HEK293 (cell line): Measurements from ENCODE around the gene E4F1.

Experiments
- CTCF ChIP-seq: fragments of 450-650 bp; formaldehyde crosslinking; IDR thresholded peaks from 2 replicates; pipeline ENCODE4 v1.5.1; 2016; ENCODE audit warnings: missing biosample characterization, missing genetic modification characterization
- ZNF530 ChIP-seq: fragments of 450-650 bp; formaldehyde crosslinking; IDR thresholded peaks from 2 replicates; pipeline ENCODE4 v1.5.1; 2016; ENCODE audit warnings: low read depth, missing biosample characterization, missing genetic modification characterization

DNA sequence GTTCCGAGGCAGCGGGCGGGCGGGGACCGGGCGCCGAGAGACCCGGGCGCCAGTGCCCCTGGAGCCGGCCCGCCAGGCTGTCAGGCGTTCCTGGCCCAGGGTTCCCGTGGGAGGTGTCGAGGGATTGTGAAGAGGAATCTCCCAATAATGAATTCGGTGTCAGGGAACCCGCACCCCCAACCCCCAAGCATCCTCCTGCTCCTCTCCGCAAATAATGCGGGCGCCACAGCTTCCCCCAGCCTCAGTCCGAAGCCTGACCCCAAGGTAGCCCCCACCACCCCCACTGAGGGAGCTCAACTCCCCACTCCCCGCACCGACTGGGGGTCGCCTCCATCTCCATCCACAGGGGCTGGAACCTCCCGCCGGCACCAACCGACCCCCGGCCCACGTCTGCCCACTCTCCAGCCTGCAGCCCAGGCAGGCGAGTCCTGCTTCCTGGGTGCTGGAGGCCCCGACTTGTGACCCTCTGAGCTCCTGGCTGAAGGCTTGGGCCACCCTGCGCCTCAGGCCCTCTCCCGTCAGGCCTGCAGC lies 26.3 kb upstream of the E4F1 start:
- TF ChIP-seq ZNF530 (tag by site-specific recombination) = no peak
- no peak for TF ChIP-seq CTCF
